ENCODE data around the gene SCML1.

DNA sequence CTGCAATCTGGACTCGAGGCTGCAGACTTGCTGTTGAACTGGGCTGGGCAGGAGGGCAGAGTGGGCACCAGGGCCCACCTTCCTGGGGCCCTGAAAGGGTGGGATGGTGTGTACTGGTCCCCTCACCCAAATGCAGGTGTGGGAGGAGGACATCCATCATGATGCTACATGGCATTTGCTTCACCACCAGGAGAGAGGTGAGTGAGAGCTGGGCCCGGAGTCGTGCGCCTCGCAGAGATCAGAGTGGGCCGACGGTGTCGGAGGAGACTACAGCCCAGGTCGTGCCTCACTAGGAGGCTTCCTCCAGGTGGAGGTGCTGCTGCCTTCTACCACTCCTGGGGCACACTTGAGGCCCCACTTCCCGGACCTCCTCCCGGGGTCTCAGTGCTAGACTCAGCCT lies 50.3 kb downstream of the SCML1 start:
- TF ChIP-seq CTCF (IDR thresholded peaks at IDR 0.05) (no peak), TCF7L2 (IDR thresholded peaks at IDR 0.05; ENCODE audit: low read depth, low read length) (no peak)

Data from Panc1 (cell line).